Skeletal muscle tissue (tissue), 4 donors: ENCODE data around the gene RNU7-1. TPM values are rescaled to one million over a fixed set of nuclear protein-coding genes. Genes with fewer than 3 reads are reported as not detected.

ENCODE experiments used
- H3K27ac ChIP-seq: one replicate; pipeline ENCODE4 v1.7.0; 2013; ENCODE audit warnings: mild to moderate bottlenecking, low read depth, low read length, inconsistent platforms
- H3K27me3 ChIP-seq, 3 donors: one replicate each; pipeline ENCODE4 v1.7.0; 2013; ENCODE audit warnings: low read length in 3 of 3; ENCODE audit not compliant: control insufficient read depth in 3 of 3, insufficient read depth in 3 of 3
- H3K36me3 ChIP-seq, 3 donors: one replicate each; pipeline ENCODE4 v1.7.0; 2013; ENCODE audit warnings: low read length in 3 of 3; ENCODE audit not compliant: control insufficient read depth in 3 of 3, insufficient read depth in 3 of 3
- H3K4me1 ChIP-seq, 3 donors: one replicate each; pipeline ENCODE4 v1.7.0; 2013; ENCODE audit warnings: low read length in 3 of 3, mild to moderate bottlenecking in 3 of 3; ENCODE audit not compliant: control insufficient read depth in 3 of 3, insufficient read depth in 3 of 3
- H3K4me3 ChIP-seq, 3 donors: one replicate each; pipeline ENCODE4 v1.7.0; 2013; ENCODE audit warnings: low read length in 3 of 3
- H3K9ac ChIP-seq, 3 donors: one replicate each; pipeline ENCODE4 v1.7.0; 2013; ENCODE audit warnings: low read length in 3 of 3, mild to moderate bottlenecking in 3 of 3, moderate library complexity in 2 of 3, low read depth in 1 of 3
- H3K9me3 ChIP-seq, 3 donors: one replicate each; pipeline ENCODE4 v1.7.0; 2013; ENCODE audit warnings: low read length in 3 of 3; ENCODE audit not compliant: control insufficient read depth in 3 of 3
- total RNA-seq: library from RNA; depleted of rRNA; stranded (reverse); fragments of >200 nt; gene quantifications from one replicate; pipeline ENCODE4 v1.2.3, GENCODE V29; 2014
- donor health status: Osteomylitis.

Gene RNU7-1
- total RNA-seq, 1 donor from 2014 or later = not detected

- Histone ChIP-seq H3K4me3 (no peak overlapping the region), H3K9me3 (no peaks in the 10 kb centered on the region), H3K9ac (no peak overlapping the region), H3K36me3 (peaks cover 0 to 5% (median 2%) of the 10 kb centered on the region in 3 donors), H3K4me1 (peaks cover 15 to 20% (median 16%) of the 10 kb centered on the region in 3 donors), H3K27me3 (peaks cover 4 to 13% (median 9%) of the 10 kb centered on the region in 3 donors), H3K27ac (no peak overlapping the region)
These were observed 24.0 kb upstream of the RNU7-1 start for GRCh38 chr12:6919588-6919987.

GRCh38 chr12:6921539-6921938 is 22.1 kb upstream of the RNU7-1 start:
- Histone ChIP-seq H3K27ac (no peak overlapping the region), H3K9me3 (no peaks in the 10 kb centered on the region), H3K27me3 (no peaks in the 10 kb centered on the region), H3K9ac (no peak overlapping the region), H3K4me3 (no peak overlapping the region), H3K4me1 (peaks cover 25 to 29% (median 27%) of the 10 kb centered on the region in 3 donors), H3K36me3 (peaks cover 0 to 5% (median 2%) of the 10 kb centered on the region in 3 donors)

GRCh38 chr12:6921996-6922946 is 21.3 kb upstream of the RNU7-1 start:
- Histone ChIP-seq H3K36me3 (peaks cover 0 to 5% (median 2%) of the 10 kb centered on the region in 3 donors), H3K4me3 (no peak overlapping the region), H3K4me1 (peaks cover 29 to 34% (median 32%) of the 10 kb centered on the region in 3 donors), H3K27me3 (no peaks in the 10 kb centered on the region), H3K27ac (no peak overlapping the region), H3K9me3 (no peaks in the 10 kb centered on the region), H3K9ac (no peak overlapping the region)

GRCh38 chr12:6923003-6923732 is 20.4 kb upstream of the RNU7-1 start:
- Histone ChIP-seq H3K27me3 (no peaks in the 10 kb centered on the region), H3K4me3 (no peak overlapping the region), H3K9me3 (no peaks in the 10 kb centered on the region), H3K36me3 (peaks cover 0 to 5% (median 0%) of the 10 kb centered on the region in 3 donors), H3K27ac (no peak overlapping the region), H3K4me1 (peaks cover 29 to 35% (median 33%) of the 10 kb centered on the region in 3 donors), H3K9ac (no peak overlapping the region)

GRCh38 chr12:6923851-6924250 is 19.8 kb upstream of the RNU7-1 start:
- H3K27ac ChIP-seq = no peak overlapping the region
- no peak overlapping the region for H3K4me3 ChIP-seq
- H3K9ac ChIP-seq = peak overlapping the region in 1 of 3 donors; percentile 33
- no peaks in the 10 kb centered on the region for H3K27me3 ChIP-seq
- H3K4me1 ChIP-seq = peaks cover 34 to 39% (median 36%) of the 10 kb centered on the region in 3 donors
- H3K9me3 ChIP-seq = no peaks in the 10 kb centered on the region
- peaks cover 0 to 5% (median 0%) of the 10 kb centered on the region in 3 donors for H3K36me3 ChIP-seq

- Histone ChIP-seq H3K9me3 (no peaks in the 10 kb centered on the region), H3K4me1 (peaks cover 47 to 52% (median 49%) of the 10 kb centered on the region in 3 donors), H3K9ac (peak overlapping the region; percentile 34 to 83 (median 72))
These were observed 18.4 kb upstream of the RNU7-1 start for GRCh38 chr12:6925239-6925539.

GRCh38 chr12:6925540-6926279 is 17.9 kb upstream of the RNU7-1 start:
- H3K36me3 ChIP-seq = peaks cover 0 to 2% (median 0%) of the 10 kb centered on the region in 3 donors
- peak overlapping the region; percentile 72 to 83 (median 81) for H3K9ac ChIP-seq
- peaks cover 49 to 52% (median 50%) of the 10 kb centered on the region in 3 donors for H3K4me1 ChIP-seq
- H3K4me3 ChIP-seq = peak overlapping the region; percentile 61 to 67 (median 66)
- peak overlapping the region; percentile 93 for H3K27ac ChIP-seq
- no peaks in the 10 kb centered on the region for H3K9me3 ChIP-seq
- no peaks in the 10 kb centered on the region for H3K27me3 ChIP-seq

More at GRCh38 chr12:6925239-6925539, 18.4 kb upstream of the RNU7-1 start:
- H3K36me3 ChIP-seq = peaks cover 0 to 2% (median 0%) of the 10 kb centered on the region in 3 donors
- peak overlapping the region; percentile 31 to 61 (median 33) for H3K4me3 ChIP-seq
- no peaks in the 10 kb centered on the region for H3K27me3 ChIP-seq
- H3K27ac ChIP-seq = peak overlapping the region; percentile 93

- Histone ChIP-seq H3K4me3 (peak within 1 kb of the TSS; percentile 77 to 79 (median 78)), H3K36me3 (no peaks in the 10 kb centered on the region), H3K27me3 (no peaks in the 10 kb centered on the region), H3K27ac (peak within 1 kb of the TSS; percentile 93), H3K9ac (peak within 1 kb of the TSS; percentile 83 to 88 (median 86)), H3K4me1 (peaks cover 49 to 56% (median 50%) of the 10 kb centered on the region in 3 donors), H3K9me3 (no peaks in the 10 kb centered on the region)
These were observed 16.1 kb upstream of the RNU7-1 start, which contains the start of gene ATN1 for GRCh38 chr12:6927379-6928021. ATN1 (plus strand) TSS chr12:6927959; CDS start chr12:6934002, 6,043 bp downstream.
